Measurements from ENCODE around the gene TCF7L2.

The TCF7L2 gene

DNA sequence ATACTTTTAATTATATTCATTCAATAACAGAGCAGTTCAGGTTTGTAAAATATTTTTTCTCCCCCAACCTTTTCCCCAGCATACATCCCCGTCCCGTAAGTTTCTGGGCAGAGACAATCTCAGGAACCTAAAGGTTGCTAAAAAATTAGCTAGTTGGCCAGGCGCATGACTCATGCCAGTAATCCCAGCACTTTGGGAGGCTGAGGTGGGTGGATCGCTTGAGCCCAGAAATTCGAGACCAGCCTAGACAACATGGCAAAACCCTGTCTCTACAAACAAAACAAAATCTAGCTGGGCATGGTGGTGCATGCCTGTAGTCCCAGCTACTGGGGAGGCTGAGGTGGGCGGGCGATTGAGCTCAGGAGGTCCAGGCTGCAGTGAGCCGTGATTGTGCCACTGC is 40.2 kb downstream of the TCF7L2 start:
- Histone ChIP-seq H3K9ac (ENCODE audit: low read length) (no peak overlapping the region), H3K36me3 (replicated peaks; ENCODE audit: low read depth, low read length) (no peaks in the 10 kb centered on the region), H3K79me2 (ENCODE audit: low read length) (no peaks in the 10 kb centered on the region), H3K27ac (ENCODE audit: low read length) (no peak overlapping the region), H3K9me3 (ENCODE audit: insufficient read depth, low read length) (no peaks in the 10 kb centered on the region), H2AFZ (ENCODE audit: low read depth, low read length) (no peak overlapping the region), H4K20me1 (ENCODE audit: insufficient read depth, low read length) (peaks cover 27% of the 10 kb centered on the region), H3K4me2 (ENCODE audit: low read length) (no peak overlapping the region), H3K27me3 (ENCODE audit: low read depth, low read length) (peaks cover 36% of the 10 kb centered on the region), H3K4me1 (ENCODE audit: low read length) (peaks cover 14% of the 10 kb centered on the region), H3K4me3 (ENCODE audit: low read length) (no peak overlapping the region)
- TF ChIP-seq, protein P1, sequence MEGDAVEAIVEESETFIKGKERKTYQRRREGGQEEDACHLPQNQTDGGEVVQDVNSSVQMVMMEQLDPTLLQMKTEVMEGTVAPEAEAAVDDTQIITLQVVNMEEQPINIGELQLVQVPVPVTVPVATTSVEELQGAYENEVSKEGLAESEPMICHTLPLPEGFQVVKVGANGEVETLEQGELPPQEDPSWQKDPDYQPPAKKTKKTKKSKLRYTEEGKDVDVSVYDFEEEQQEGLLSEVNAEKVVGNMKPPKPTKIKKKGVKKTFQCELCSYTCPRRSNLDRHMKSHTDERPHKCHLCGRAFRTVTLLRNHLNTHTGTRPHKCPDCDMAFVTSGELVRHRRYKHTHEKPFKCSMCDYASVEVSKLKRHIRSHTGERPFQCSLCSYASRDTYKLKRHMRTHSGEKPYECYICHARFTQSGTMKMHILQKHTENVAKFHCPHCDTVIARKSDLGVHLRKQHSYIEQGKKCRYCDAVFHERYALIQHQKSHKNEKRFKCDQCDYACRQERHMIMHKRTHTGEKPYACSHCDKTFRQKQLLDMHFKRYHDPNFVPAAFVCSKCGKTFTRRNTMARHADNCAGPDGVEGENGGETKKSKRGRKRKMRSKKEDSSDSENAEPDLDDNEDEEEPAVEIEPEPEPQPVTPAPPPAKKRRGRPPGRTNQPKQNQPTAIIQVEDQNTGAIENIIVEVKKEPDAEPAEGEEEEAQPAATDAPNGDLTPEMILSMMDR (IDR thresholded peaks at IDR 0.05; ENCODE audit: low read depth, low read length), result no peak
- no peak for TF ChIP-seq EZH2phosphoT487 (IDR thresholded peaks at IDR 0.05; ENCODE audit: low read depth)

DNA sequence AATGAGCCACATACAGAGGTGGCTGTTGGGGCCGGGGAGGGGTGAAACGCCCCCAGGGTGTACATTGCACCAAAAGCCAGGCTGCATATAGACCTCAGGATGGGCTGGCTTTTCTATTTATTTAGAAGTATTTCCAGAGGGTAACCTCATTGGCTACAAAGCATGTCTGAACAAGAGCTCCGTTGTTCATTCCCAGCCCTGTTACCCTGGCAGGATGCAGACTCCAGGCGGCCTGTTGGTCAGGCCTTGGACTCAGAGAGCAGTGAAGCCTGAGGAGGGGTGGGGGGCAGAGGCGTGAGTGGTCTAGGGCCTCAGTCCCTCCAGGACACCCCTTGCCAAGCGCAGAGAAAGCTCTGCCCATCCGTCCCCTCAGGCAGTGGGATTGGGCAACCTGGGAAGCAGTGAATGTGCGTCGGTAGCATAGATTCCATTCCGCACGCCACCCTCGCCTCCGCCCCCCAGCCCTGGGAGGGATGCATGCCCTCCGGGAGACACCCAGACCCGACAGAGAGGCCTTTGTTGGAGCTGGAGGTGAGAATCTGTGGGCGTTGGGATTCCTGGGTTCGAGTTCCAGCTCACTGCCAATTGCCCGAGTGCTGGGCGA is 41.9 kb downstream of the TCF7L2 start:
- Histone ChIP-seq H3K27me3 (ENCODE audit: low read depth, low read length) (peaks cover 36% of the 10 kb centered on the region), H3K36me3 (replicated peaks; ENCODE audit: low read depth, low read length) (no peaks in the 10 kb centered on the region), H3K4me2 (ENCODE audit: low read length) (no peak overlapping the region), H3K79me2 (ENCODE audit: low read length) (no peaks in the 10 kb centered on the region), H3K9ac (ENCODE audit: low read length) (no peak overlapping the region), H3K9me3 (ENCODE audit: insufficient read depth, low read length) (no peaks in the 10 kb centered on the region), H4K20me1 (ENCODE audit: insufficient read depth, low read length) (peaks cover 11% of the 10 kb centered on the region), H2AFZ (ENCODE audit: low read depth, low read length) (no peak overlapping the region), H3K4me1 (ENCODE audit: low read length) (no peaks in the 10 kb centered on the region), H3K4me3 (ENCODE audit: low read length) (no peak overlapping the region), H3K27ac (ENCODE audit: low read length) (no peak overlapping the region)
- TF ChIP-seq, protein P1 (IDR thresholded peaks at IDR 0.05; ENCODE audit: low read depth, low read length), result no peak
- no peak for TF ChIP-seq EZH2phosphoT487 (IDR thresholded peaks at IDR 0.05; ENCODE audit: low read depth)

DNA sequence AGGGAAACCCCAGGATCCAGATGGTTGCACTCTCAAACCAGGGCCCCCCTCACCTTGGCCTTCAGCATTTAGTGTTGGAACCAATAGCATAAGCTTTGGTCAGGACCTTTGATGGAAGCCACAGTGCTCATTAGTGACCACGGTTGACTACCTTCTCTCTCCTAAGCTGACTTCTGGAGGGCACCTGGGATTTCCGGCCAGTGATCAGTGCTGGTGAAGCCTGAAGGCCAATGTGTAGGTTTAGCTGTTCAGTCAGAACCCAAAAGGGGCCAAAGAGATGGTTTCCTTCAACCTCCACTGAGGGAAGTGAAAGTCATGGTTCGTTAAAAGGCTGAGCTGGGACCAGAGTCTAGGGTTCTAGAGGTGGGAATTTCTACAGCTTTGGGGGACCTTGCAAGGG is 46.4 kb downstream of the TCF7L2 start:
- H3K79me2 ChIP-seq (ENCODE audit: low read length), result no peaks in the 10 kb centered on the region
- H4K20me1 ChIP-seq (ENCODE audit: insufficient read depth, low read length), result no peaks in the 10 kb centered on the region; the same call in 1 of the 2 replicates
- no peak overlapping the region for H2AFZ ChIP-seq (ENCODE audit: low read depth, low read length)
- no peak overlapping the region for H3K9ac ChIP-seq (ENCODE audit: low read length)
- H3K4me3 ChIP-seq (ENCODE audit: low read length), result no peak overlapping the region
- TF ChIP-seq EZH2phosphoT487 (IDR thresholded peaks at IDR 0.05; ENCODE audit: low read depth), result no peak
- TF ChIP-seq, protein P1 (IDR thresholded peaks at IDR 0.05; ENCODE audit: low read depth, low read length), result no peak
- no peak overlapping the region for H3K4me2 ChIP-seq (ENCODE audit: low read length)
- no peaks in the 10 kb centered on the region for H3K4me1 ChIP-seq (ENCODE audit: low read length)
- no peaks in the 10 kb centered on the region for H3K9me3 ChIP-seq (ENCODE audit: insufficient read depth, low read length)
- no peak overlapping the region for H3K27ac ChIP-seq (ENCODE audit: low read length)
- no peaks in the 10 kb centered on the region for H3K36me3 ChIP-seq (replicated peaks; ENCODE audit: low read depth, low read length)
- peaks cover 36% of the 10 kb centered on the region for H3K27me3 ChIP-seq (ENCODE audit: low read depth, low read length)

DNA sequence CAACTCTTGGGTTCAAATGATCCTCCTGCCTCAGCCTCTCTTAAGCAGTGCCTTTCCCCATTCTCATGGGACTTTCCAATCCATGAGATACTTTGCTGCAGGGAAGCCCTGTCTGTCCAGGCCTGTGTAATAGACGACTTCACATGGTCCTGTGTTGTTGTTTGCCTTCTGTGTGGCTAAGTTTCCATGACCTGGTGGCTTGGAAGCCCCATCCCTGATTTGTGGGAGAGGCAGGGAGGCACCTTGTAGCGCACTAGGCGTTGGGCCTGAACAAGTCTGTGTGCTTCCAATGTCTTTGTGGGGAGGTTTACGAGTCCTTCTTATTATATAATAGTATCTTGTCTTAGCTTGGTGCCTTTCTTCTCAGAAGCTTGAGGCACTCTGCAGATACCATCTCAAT is 49.1 kb downstream of the TCF7L2 start:
- no peaks in the 10 kb centered on the region for H3K79me2 ChIP-seq (ENCODE audit: low read length)

More for the DNA sequence above, 49.1 kb downstream of the TCF7L2 start:
- H3K4me1 ChIP-seq (ENCODE audit: low read length), result no peaks in the 10 kb centered on the region
- no peaks in the 10 kb centered on the region for H4K20me1 ChIP-seq (ENCODE audit: insufficient read depth, low read length)
- H2AFZ ChIP-seq (ENCODE audit: low read depth, low read length), result no peak overlapping the region
- H3K27ac ChIP-seq (ENCODE audit: low read length), result no peak overlapping the region
- H3K9me3 ChIP-seq (ENCODE audit: insufficient read depth, low read length), result no peaks in the 10 kb centered on the region
- no peaks in the 10 kb centered on the region for H3K36me3 ChIP-seq (replicated peaks; ENCODE audit: low read depth, low read length)
- no peak overlapping the region for H3K9ac ChIP-seq (ENCODE audit: low read length)
- no peak overlapping the region for H3K4me3 ChIP-seq (ENCODE audit: low read length)
- peaks cover 52% of the 10 kb centered on the region for H3K27me3 ChIP-seq (ENCODE audit: low read depth, low read length)
- TF ChIP-seq, protein P1 (IDR thresholded peaks at IDR 0.05; ENCODE audit: low read depth, low read length), result no peak
- no peak for TF ChIP-seq EZH2phosphoT487 (IDR thresholded peaks at IDR 0.05; ENCODE audit: low read depth)
- H3K4me2 ChIP-seq (ENCODE audit: low read length), result no peak overlapping the region

Data from OCI-LY3 (cell line).